WI38 (cell line): ENCODE measurements around the gene CEP250.

ENCODE experiments used
- H3K4me3 ChIP-seq: 2 replicates; pipeline ENCODE4 v1.5.1; 2011; ENCODE audit warnings: low read depth, mild to moderate bottlenecking, control low read depth, low read length
- TF ChIP-seq, protein P1 (sequence below): IDR thresholded peaks from 2 replicates; pipeline ENCODE4 v1.5.1; 2012; ENCODE audit warnings: low read depth, mild to moderate bottlenecking, control low read depth, low read length

CEP250 gene

DNA sequence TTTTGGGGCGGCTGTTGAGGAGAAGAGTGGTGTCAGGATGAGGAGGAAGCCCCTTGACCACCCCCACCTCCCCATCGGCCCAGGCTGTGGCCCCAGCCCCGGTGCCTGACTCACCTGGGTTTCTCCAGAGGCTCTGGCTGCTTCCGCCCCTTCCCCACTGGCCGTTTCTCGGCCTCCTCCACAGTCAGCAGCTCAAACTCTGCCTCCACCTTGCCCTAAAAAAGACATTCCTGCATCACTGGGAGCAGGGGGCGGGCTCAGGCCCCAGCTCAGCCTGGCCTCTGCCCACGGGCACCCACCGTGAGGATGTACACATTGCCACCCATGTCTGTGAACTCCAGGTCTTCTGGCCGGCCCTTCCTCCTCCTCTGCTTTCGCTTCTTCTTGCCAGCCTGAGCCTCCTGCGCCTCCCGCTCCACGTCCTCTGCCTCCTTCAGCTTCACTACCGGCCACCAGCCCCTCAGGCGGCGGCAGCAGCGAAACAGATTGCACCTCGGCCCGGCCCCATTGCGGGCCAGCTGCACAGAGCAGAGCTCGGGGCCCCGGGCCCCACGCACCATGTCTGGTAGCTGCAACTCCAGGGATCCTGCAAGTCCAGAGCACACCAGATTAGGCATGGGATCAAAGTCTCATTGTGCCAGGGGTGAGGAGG, 103.8 kb downstream of the CEP250 start:
- TF ChIP-seq, protein P1, sequence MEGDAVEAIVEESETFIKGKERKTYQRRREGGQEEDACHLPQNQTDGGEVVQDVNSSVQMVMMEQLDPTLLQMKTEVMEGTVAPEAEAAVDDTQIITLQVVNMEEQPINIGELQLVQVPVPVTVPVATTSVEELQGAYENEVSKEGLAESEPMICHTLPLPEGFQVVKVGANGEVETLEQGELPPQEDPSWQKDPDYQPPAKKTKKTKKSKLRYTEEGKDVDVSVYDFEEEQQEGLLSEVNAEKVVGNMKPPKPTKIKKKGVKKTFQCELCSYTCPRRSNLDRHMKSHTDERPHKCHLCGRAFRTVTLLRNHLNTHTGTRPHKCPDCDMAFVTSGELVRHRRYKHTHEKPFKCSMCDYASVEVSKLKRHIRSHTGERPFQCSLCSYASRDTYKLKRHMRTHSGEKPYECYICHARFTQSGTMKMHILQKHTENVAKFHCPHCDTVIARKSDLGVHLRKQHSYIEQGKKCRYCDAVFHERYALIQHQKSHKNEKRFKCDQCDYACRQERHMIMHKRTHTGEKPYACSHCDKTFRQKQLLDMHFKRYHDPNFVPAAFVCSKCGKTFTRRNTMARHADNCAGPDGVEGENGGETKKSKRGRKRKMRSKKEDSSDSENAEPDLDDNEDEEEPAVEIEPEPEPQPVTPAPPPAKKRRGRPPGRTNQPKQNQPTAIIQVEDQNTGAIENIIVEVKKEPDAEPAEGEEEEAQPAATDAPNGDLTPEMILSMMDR: no peak

DNA sequence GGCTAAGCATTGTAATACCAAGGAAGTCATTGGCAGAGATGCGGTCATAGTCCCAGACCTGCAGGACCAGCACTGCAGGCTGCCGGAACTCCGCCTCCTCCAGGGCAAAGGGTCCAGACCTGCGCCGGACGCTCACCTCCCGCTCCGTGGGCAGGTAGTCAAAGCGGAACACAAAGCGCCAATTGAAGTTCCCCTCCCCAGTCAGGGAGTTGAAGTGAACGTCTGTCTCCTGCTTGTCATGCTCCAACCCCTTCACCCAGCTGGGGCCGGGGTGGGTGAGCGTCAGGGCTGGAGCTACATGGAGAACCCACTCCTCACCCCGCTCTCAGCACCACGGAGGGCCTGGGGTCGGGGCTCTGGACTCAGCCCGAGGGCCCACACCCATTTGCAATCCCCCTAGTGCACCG, 104.7 kb downstream of the CEP250 start:
- no peak overlapping the region for H3K4me3 ChIP-seq
- TF ChIP-seq, protein P1: no peak

More for the DNA sequence above, 103.8 kb downstream of the CEP250 start:
- no peak overlapping the region for H3K4me3 ChIP-seq

DNA sequence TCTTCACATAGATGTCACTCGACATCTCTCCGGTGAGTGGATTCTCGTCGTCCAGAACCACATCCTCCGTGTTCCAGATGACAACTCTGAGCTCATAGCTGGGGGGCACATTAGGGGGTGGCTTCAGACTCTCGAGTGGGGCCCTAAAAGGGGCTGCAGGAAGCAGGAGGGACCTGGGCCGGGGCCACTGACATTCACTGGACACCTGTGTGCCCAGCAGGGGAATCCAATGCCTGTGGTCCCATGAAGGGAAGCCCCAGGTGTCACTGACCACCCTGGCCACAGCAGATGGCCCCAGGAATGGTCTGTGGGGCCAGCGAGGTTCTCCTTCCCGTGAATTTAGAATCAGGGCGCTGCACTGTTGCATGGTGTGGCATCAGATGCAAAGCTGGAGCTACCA, 105.1 kb downstream of the CEP250 start:
- TF ChIP-seq, protein P1: no peak
- H3K4me3 ChIP-seq: no peak overlapping the region

DNA sequence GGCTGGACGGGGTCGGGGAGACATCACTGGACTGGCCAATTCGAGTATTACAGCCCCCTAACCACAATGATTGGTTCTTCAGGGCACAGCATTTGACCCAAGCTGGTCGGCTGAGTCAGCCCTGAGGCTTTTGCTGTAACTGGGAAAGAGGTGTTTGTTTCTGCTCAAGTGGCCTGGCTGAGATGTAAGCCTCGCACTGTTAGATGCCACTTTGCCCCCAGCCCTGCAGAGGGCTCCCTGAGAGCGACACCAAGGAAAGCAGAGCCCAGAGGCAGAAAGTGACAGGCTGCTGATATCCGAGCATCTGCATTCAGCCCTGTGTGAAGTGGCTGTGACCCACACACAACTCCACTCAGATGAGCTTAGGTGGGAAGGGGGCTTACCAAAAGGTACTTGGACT, 105.9 kb downstream of the CEP250 start:
- TF ChIP-seq, protein P1: peak; percentile 40
- no peak overlapping the region for H3K4me3 ChIP-seq

DNA sequence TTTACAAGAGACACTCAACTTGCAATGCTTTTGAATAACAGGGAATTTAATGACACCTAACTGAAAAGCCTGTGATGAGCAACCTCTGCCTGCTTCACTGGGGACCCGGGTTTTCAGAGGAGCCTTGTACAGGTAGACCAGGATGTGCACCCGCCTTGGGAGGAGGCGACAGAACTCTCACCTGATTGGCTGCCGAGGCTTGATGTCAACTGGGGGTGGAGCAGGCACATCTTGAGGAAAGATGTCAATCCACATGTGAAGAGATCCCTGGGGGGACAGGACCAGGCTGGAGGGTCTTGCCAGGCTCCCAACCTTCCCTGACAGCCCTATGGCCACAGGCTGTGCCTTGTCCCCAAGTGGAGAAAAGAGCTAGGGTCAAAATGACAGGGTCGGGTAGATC, 106.3 kb downstream of the CEP250 start:
- H3K4me3 ChIP-seq: no peak overlapping the region
- TF ChIP-seq, protein P1: no peak

DNA sequence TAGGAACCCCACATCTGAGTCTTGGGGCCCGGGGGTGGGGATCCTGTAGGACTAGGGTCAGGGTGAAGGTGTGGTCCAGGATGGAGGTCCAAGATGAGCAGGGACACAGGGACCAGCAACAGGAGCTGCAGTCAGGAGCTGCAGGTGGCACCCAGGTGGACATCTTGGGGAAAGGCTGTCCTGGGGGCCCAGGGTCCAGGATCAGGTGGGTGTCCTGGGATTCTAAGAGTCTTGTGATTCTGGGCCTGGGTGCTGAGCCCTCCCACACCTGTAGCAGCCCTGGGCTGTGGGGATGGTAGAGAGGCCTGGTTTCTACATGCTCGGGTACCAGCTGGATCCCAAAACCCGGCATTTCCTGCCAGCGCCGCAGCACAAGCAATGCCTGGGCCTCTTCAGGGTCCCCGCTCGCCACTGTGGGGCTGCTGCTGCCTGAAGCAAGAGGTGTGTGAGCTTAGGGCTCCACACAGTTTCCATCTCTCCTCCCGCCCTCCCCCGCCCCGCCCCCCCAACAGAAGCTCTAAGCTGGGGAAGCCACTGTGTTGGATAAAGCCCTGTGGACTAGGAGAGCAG, 107.2 kb downstream of the CEP250 start:
- no peak overlapping the region for H3K4me3 ChIP-seq
- TF ChIP-seq, protein P1: no peak

DNA sequence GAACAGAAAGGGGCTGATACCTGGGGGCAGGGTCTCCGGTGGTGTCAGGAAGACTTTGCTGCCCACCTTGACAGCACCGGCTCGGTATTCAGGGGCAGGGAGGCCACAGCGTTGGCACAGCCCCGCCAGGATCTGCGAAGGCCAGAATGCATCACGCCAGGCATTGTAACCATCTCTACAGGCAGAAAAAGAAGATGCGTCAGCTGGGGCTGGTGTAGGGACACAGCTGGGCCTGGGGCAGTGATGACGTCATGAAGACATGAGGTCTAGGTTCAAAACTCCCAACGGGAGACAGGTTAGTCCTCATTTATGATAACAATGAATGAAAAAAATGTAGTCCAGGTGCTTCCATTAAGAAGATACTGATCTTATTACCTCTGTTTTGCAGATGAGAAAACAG, 108.4 kb downstream of the CEP250 start:
- TF ChIP-seq, protein P1: no peak
- no peak overlapping the region for H3K4me3 ChIP-seq
